Activated gamma-delta T cell treated with Interleukin-2 at 50 U/mL for 16 hours (primary cell): ENCODE results near the gene TRAF4.

Source experiments
- DNase-seq: peaks from one replicate; pipeline ENCODE4 v3.0.0-alpha.2; 2020

TRAF4 gene

DNA sequence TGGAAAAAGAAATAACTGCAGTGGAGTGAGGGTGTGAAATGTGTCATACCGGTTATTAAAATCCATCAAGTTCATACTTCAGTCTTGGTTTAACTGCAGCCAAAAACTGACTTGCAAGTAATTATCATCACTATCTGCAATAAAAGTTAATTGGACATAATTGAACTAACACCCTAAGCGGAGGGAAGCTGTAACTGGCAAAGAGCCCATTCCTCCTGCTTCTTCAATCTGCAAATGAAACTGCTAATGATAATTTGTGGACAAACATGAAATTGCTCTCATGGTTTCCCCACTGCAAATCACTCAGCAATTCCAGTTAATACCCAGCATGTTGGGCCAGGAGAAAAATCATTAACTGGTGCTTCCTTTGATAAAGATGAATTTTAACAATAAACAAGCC is 52.3 kb downstream of the TRAF4 start:
- no peak for DNase-seq
